NCI-H2196 treated with DMSO at 0.1 percent for 48 hours (cell line): ENCODE data around the gene LPP.

Source experiments
- DNase-seq: peaks from one replicate; lab custom pipeline; 2025; ENCODE audit not compliant: unreplicated experiment; lab: John Stamatoyannopoulos, UW

Gene LPP

GRCh38 chr3:188323067-188323842 lies 169.3 kb downstream of the LPP start:
- DNase-seq, result no peak

- no peak for DNase-seq
Measured at GRCh38 chr3:188326111-188326510, 172.2 kb downstream of the LPP start.

GRCh38 chr3:188326968-188327367 lies 173.0 kb downstream of the LPP start:
- no peak for DNase-seq

GRCh38 chr3:188327433-188327832 lies 173.5 kb downstream of the LPP start:
- no peak for DNase-seq

GRCh38 chr3:188330138-188330537 lies 176.2 kb downstream of the LPP start:
- no peak for DNase-seq

- no peak for DNase-seq
Measured at GRCh38 chr3:188331166-188331565, 177.2 kb downstream of the LPP start.

GRCh38 chr3:188332085-188332484 lies 178.1 kb downstream of the LPP start:
- DNase-seq, result no peak

GRCh38 chr3:188335656-188336055 lies 181.7 kb downstream of the LPP start:
- no peak for DNase-seq

- DNase-seq, result no peak
Measured at GRCh38 chr3:188336178-188336577, 182.2 kb downstream of the LPP start.

GRCh38 chr3:188337232-188337631 lies 183.3 kb downstream of the LPP start:
- DNase-seq, result no peak

- no peak for DNase-seq
Measured at GRCh38 chr3:188338086-188338485, 184.1 kb downstream of the LPP start.

- DNase-seq, result no peak
Measured at GRCh38 chr3:188339410-188340295, 185.7 kb downstream of the LPP start.

- no peak for DNase-seq
Measured at GRCh38 chr3:188341501-188341900, 187.5 kb downstream of the LPP start.

GRCh38 chr3:188342991-188343732 lies 189.2 kb downstream of the LPP start:
- DNase-seq, result no peak

GRCh38 chr3:188343894-188344293 lies 189.9 kb downstream of the LPP start:
- no peak for DNase-seq

GRCh38 chr3:188345223-188345622 lies 191.3 kb downstream of the LPP start:
- DNase-seq, result no peak

- DNase-seq, result no peak
Measured at GRCh38 chr3:188348435-188349244, 194.7 kb downstream of the LPP start.

- DNase-seq, result no peak
Measured at GRCh38 chr3:188349351-188349901, 195.5 kb downstream of the LPP start.

- no peak for DNase-seq
Measured at GRCh38 chr3:188349933-188350332, 196.0 kb downstream of the LPP start.

GRCh38 chr3:188350961-188351360 lies 197.0 kb downstream of the LPP start:
- no peak for DNase-seq
